ENCODE results near the gene CBFA2T3. TPM values are rescaled to one million over a fixed set of nuclear protein-coding genes. Genes with fewer than 3 reads are reported as not detected.
"Not testable (repeated sequence)": the region's sequence is repeated elsewhere in the genome, so short reads cannot be mapped to it uniquely, and the experiment has no call there.

Gene CBFA2T3
- total RNA-seq, 1 donor from 2014 or later, result 11.0 TPM

DNA sequence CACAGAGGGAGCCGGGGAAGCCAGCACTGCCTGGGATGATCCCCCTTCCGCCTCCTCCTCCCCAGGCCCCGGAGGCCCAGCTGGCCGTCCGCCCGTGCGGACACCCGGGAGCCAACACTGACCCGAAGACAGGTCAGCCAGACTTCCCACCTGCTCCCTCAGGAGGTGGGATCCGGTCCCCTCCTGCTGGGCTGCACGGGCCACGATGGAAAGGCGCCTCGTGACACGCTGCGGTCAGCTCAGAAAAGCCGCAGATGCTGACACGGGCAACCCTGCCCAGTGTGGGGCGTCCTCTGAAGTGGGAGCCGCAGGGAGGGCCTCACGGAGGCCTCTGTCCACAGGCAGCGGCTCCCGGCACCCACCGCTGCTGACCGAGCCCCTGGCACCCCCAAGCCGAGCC, 49.3 kb downstream of the CBFA2T3 start:
- ATAC-seq (no peak), DNase-seq (ENCODE audit: low spot score) (no peak)

DNA sequence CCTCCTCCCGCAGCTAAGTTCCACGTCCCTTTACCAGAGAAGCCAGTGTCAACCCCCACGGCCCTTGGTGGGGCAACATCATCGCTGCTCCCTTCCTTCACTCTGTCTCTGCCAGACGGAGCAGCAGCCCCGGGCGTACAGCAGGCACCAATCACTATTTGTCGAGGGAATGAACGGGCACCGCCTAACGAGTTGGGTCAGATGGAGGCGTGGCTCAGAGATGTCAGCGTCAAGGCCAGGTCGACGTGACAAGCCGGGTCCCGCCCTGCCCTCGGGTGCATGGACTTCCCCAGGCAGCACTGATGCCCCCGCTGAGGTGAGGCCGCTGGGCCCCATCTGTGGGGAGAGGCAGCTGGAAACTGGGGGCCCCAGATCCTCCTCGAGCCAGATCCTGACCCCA, 50.0 kb downstream of the CBFA2T3 start:
- DNase-seq (ENCODE audit: low spot score) (no peak), ATAC-seq (no peak)

DNA sequence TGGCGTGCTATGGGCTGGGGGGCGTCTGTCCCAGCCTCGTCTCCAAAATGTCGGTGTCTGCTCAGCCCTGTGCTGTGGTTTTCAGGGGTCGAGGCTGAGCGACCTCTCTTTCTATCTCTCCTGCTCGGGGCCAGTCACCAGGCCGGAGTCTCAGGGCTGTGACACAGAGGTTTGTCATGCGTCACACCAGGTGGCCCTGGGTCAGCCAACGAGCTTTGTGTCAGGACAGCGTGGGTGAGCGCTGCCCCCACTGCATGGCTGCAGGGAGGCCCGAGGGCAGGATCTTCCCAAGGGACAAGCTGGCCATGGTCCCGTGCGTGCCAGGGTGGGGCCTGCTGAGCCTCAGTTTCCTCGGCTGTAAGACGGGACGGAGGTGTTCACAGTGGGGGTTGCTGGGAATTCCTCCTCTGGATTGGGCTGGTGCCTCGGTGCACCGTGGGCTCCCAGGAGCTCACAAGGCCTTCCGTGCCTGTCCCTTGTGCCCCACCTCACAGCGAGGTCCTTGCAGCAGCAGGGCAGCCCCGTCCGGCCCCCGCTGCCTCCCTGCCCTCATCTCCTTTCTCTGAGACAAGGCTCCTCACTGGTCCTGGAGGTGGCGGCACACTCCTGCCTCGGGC, 50.5 kb downstream of the CBFA2T3 start:
- no peak for DNase-seq (ENCODE audit: low spot score)
- no peak for ATAC-seq

DNA sequence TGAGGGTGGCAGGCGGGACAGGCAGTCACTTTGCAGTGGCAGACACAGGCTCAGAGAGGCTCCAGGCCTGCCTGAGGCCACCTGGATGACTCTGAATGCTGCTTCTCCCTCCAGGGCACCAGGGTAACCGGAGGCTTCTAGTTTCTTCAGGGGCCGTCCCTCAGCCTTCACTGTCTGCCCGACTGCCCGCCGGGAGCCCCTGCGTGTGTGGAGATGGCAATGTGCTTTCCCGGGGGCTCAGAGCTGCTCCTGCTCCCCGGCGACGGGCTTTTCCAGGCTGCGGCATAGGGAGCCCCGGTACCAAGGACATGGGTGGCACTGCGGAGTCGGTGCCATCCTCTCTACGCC, 51.5 kb downstream of the CBFA2T3 start:
- DNase-seq (ENCODE audit: low spot score) (no peak), ATAC-seq (no peak)

DNA sequence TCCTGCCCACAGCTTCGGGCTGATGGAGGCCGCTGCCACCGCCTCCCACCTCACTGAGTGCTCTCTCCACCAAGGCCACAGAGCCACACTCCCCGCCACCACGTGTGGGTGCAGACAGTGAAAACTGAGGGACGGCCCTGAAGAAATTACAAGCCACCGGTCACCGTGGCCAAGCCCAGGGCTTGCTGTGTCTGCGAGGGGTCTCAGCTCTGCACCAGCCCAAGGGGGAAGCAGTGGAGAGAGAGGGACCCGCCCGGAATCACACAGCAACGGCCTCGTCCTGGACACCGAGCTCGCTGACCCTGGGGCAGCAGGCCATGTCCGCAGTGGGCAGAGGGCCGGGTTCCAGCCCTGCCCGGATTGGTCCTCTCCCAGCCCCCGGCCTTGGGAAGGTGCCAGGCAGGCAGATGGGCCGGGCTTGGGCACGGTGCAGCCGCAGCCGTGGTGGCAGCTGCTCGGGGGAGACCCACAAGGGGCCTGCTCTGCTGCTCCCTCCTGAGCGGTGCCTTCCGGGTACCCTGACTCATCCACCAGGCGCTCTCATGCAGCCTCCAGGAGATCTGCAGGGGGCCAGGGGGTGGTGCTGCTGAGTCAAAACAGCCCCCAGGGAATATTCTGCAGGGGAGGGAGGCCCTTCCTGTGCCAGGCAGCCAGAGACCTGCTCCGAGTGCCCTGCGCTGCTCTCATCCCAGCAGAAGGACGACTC, 52.0 kb downstream of the CBFA2T3 start:
- ATAC-seq, result no peak
- DNase-seq (ENCODE audit: low spot score), result no peak

DNA sequence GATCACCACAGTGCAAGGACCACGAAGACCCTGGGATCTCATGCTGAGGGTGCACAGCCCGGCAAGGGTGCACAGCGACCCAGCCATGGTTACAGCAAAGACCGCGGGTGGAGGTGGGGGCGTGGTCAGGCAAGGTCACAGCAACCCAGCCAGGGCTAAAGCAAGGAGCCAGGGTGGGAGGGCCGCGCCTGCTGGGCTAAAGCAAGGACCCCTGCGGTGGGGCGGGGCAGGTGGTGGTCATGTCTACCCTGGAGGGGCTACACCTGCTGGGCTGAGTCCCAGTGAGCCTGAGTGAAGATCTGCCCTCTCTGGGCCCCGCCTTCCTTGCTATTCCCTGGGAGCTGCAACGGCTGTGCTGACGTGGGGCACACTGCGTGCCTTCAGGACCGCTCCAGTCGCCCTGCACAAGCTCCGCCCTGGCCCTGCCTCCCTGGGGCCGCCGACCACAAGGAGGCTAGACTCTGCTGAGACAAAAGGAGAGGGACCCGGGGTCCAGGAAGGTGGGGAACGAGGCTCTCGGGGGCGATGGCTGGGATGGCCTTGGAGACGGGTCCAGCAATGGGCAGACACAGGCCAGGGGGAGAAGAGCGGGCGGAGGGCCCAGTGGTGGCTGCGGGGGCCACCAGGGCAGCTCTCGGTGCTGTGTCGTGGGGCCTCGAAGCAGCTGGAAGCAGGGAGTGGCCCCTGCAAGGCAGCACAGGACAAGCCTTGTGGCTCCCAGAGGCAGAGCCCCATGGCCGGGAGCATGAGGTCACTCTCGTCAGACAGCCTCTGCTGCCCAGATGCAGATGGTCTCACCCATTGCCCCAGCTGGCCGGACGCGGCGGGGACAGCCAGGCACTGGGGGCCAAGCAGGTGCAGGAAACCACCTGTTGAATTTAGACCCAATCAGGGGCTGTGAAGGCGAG, 52.8 kb downstream of the CBFA2T3 start:
- no peak for DNase-seq (ENCODE audit: low spot score)
- ATAC-seq, result no peak

DNA sequence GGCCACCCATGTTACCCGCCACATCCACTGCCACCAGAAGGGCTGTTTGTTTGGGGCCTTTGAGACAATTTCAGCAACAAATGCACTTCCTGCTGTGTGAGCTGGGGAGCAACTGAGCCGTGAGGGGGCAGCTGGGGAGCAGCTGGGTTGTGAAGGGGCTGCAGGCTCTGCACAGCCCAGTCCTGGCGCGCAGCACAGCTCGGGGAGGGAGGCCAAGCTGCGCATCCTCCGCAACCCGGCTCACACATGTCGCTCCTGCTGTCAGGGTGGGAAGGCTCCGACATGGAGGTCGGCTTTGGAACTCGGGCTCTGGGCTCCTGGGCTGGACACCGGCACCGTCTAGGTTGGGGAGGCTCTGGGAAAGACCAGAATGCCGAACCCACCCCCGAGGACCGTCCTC, 53.6 kb downstream of the CBFA2T3 start:
- ATAC-seq (no peak), DNase-seq (ENCODE audit: low spot score) (no peak)

DNA sequence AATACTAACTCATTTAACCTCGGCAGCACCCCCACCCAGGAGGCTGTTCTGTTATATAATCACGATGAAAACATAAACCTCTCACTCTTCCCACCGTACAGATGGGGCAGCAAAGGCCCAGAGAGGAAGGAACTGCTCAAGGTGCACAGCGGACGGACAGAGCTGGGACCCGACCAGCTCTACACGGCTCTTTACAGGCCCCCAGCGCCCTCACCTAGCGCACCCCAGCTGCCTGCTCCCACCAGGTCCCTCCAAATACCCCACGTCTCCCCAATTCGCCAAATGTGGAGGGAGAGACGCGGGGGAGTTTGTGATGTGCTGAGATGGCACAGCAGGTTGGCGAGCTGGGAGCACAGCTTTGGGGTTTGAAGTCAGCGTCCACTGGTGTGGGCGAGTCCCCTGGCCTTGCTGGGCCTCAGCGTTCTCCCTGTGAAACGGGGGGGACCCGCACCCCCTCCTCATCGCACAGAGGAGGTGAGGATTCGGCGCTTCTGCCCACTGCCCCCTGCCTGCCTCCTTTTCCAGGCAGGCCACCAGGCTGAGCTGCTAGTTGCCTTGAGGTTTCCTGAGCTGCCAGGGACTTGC, 54.1 kb downstream of the CBFA2T3 start:
- ATAC-seq (no peak), DNase-seq (ENCODE audit: low spot score) (no peak)

DNA sequence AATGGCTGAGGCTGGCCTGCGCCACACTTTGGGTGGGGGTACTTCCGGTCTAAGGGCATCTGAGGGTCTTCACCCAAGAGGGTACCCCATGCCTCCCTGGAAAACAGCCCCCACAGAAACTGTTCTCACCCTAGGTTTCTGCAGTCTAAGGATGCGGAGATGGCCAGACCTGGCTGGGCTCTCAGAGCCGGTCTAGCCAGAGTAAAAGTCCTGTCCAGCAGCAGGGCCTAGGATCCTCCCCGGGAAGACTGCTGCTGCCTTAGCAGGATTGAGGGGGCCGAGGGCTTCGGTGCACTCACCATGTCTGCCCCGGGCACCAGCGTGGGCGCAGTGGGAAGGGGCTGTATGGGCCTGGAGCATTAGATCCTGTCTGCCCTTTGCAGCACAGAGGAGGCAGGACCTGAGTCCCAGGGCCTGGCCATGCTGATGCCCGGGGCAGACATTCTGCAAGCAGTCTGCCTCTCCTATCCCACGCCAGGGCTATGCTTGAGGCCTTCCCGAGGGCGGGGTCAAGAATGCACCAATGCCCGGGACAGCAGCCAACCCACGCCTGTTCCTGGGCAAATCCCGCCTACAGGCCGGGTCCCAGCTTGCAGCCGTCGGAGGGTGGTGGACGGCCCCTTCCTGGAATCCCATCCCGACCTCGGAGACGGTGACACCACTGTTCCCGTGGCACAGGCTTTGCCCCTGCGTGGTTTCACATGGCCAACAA, 54.7 kb downstream of the CBFA2T3 start:
- peak; percentile 51 for ATAC-seq
- peak; percentile 59 for DNase-seq (ENCODE audit: low spot score)

DNA sequence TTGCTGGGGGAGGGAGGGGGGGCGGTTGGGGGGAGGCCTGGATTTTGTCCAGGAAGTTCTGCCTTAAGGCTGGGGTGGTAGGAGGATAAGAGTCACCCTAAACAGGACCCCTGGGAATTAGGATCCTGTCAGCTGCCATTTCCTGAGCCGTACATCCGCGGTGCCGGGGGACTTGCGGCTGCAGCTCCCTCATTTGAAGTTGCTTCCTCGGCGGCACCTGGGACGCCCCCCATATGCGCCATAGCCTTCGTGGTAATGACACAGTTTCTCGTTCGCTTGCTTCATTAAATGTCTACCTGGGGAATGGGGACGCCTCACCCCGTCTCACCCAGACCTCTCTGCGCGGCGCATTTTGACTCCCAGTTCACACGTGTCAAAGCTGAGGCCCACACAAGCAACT, 55.4 kb downstream of the CBFA2T3 start:
- DNase-seq (ENCODE audit: low spot score), result no peak
- no peak for ATAC-seq

DNA sequence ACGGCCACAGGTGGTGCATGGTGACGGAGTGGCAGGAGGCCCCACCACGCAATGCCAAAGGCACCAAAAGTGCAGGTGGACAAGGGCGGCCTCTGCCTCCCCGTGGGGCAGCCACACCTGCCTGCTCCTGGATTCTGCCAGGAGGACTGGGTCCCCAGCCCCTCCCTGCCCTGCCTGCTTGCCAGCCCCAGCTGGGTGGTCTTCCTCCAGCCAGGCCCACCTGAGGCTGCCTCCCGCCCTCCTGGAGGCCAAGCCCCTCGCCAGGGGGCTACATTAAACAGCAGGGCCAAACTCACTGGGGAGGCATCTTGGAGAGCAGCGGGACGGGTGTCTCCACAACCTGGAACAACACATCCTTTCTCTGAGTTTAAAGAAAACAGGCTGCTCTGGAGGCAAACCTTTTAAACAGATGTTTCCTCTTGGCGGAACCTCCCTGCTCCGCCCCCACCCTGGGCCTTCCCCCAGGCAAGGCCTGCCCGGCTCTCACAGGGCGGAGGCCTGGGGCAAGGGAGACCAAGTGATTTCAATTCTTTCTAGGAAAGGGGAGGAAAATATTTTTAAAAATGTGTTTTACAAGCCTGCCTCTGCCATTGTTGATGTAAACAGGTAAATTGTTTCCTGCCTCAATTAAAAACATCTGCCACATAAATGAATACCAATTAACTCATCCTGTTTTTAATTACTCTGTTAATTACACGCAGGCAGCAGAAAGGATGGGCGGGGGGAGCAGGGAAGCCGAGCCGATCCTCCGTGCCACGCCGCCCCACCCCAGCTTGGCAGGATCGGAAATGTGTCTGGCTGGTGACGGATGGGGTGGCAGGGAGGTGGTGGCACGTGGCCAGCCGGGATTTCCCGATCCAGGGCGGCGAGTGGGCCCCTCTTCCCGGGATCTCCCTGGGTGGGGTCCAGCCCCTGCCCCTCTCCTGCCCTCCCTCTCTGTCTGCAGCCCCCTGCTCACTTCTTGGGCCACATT, 56.1 kb downstream of the CBFA2T3 start:
- DNase-seq (ENCODE audit: low spot score) (no peak), ATAC-seq (peak; percentile 33)

DNA sequence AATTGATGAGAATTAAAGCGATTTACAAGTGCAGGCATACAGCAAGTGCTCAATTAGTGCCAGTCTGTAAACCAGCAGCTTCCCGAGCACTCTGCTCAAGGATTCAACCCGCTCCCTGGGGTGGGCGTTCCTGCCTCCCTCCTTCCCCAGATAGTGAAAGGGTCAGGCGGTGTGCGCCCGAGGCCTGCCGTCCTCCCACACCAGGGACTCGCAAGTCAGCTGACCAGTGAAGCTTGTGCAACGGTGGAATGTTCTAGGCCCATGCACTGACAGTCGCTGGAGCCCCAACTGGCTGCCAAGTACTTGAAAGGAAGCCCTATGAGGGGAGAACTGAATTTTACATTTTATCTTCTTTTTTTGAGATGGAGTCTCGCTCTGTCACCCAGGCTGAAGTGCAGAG, 57.1 kb downstream of the CBFA2T3 start:
- DNase-seq (ENCODE audit: low spot score) (no peak), ATAC-seq (no peak)

DNA sequence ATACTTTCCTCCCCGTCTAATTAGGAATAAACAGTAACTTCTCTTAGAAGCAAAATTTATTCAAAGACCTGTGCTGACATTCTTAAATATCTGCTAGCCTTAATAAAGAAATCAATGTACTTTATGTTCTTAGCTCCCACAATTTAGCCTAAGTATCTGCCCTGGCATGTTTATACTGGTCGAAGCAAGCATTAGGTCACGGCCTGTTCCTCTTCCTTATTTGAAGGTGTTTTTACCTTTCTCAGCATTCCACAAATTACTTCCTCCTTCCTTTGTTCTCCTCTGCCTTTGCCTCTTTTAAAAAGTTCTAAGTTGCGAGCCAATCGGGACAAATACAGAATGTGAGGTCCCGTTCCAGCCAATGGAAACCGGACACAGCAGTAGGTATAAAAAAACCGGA, 58.1 kb downstream of the CBFA2T3 start:
- not testable (repeated sequence) for ATAC-seq; DNase-seq (ENCODE audit: low spot score)

DNA sequence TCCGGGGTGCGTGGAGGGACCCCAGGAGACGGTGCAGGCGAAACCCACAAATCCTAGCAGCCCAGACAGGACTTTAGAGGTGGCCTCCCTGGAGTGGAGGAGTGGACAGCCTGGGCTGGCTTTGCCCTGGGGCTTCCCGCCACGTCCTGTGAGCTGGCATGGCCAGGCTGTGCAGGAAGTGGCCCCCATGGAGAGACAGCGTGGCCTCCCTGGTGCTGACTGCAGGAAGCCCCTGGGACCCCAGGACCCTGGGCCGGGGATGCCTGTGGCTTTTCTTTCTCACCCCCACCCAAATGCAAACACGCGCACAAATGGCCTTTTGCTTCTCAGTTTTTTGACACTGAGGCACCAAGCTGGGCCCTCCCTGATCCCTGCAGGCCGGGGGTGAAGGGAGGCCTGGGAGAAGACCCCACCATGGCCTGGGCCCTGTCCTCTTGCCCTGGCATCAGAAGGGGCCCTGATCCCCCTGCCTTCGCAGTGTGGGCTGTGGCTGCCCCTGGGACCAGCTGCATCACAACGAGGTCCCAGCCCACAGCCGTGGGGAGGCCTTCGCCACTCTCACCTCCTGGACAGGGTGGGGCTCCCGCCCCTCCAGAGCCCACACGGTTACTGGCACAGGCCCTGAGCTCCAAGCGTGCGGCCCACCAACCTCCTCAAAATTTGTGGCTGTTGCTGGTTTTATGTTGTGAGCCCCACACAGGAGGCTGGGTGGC, 58.9 kb downstream of the CBFA2T3 start:
- DNase-seq (ENCODE audit: low spot score), result no peak
- no peak for ATAC-seq

DNA sequence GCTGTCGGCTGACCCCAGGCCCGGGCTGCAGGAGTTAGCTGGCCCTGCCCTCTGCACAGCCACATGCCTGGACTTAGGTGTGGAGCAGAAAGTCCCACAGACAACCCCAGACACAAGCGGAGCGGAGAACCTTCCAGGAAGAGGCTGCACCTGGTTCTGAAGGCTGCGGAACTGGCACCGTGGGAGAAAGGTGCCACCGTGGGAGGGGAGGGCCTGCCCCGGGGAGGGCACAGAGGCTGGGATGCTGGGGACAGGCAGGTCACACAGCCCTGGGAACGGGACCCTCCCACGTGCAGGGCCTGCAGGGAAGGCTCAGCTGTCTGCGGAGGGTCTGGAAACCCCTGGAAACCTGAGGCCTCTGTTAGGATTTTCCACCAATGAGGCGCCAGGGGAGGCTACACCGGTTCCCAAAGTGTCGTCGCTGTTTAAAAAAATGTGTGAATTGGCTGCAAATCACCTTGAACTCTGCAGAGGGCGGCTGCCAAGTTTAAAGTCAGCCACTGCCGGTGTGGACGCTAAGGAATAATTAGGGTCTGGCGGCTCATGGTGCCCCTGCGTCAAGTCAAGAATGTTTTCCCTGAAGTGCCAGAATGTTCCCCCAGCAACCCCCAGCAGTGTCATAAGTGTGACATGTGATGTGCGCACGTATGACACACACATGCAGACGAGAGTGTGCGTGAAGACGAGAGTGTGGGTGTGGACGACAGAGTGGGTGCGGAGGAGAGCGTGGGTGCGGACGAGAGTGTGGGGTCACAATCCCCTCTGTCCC, 59.7 kb downstream of the CBFA2T3 start:
- DNase-seq (ENCODE audit: low spot score) (no peak), ATAC-seq (no peak)

DNA sequence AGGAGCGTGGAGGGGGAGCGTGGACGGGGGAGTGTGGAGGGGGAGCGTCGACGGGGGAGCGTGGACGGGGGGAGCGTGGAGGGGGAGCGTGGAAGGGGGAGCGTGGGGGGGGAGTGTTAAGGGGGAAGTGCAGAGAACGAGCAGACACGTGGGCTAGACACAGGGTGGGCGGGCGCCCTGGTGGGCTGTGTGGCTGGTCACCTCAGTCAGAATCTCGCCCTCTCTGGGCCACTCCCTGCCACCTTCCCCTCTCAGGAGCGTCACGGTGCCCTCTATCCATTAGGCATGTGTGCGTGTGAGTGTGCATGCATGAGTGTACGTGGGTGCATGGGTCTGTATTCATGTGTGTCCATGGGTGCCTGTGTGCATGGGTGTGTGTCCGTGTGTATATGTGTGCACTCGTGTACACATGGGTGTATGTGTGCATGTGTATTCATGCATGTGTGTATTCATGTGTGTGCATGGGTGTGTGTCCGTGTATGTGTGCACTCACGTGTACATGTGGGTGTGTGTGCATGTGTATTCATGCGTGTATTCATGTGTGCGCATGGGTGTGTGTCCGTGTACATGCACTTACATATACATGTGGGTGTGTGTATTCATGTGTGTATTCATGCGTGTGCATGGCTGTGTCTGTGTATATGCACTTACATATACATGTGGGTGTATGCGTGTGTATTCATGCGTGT, 61.2 kb downstream of the CBFA2T3 start:
- ATAC-seq, result no peak
- DNase-seq (ENCODE audit: low spot score), result no peak

DNA sequence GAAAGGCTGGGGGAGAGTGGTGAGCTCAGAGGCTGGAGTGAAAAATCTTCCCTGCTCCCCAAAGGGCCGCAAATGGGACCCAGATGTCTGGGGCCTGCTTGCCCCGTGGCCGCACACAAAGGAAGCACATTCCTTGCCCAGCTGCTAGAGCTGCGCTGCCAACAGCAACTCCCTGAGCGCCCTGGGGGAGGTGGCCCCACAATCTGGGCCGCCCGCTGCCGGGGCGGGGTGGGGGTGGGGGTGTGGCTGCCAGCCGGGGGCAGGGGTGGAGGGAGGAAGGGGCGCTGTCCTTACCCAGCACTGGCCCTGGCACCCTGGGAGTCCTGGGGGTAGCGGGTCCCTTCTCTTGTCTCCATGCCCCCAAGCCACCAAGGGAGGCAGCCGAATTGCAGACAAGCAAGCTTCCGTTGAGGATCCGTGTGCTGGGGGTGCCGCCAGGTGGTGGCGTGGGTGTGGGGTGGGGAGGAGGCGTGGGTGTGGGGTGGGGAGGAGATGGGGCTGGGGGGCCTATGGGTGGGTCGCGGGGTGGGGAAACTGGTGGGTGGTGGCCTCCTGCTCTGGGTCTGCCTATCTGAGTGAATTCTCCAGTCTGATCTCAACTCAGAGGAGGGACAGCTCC, 62.1 kb downstream of the CBFA2T3 start:
- ATAC-seq (no peak), DNase-seq (ENCODE audit: low spot score) (no peak)
